ENCODE results near the gene SNRPF. TPM values are rescaled to one million over a fixed set of nuclear protein-coding genes. Genes with fewer than 3 reads are reported as not detected.

SNRPF gene
- total RNA-seq, 1 donor from 2014 or later = 36.9 TPM

DNA sequence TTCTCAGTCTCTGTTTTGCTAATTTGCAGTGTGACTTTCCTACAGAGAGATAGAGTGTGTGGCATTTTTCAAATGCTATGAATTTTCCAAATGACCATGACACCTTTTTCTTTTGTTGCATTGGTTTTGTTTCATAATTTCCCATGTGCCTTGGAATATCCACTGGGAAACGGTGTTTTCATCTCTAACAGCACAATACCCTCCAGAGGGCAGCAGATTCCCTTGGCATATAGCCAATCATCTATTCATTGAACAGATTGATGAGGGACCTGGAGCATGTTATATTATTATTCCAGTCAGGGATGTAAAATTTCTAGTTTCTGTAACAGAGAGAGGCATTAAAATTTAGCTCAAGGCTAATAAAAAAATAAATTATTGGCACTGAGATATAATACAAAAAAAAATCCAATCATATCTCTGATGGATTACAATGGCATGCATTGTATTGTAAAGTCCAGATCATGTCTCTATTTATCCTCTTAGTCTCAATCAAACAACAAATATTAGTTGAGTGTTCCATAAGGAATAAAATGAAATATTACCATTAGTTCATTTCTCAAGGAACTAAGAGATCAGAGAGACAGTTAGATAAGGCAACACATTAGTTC, 38.6 kb upstream of the SNRPF start:
- peak in 1 of 2 experiments; percentile 42 for DNase-seq (ENCODE audit: low spot score in 2 of 2, unreplicated experiment in 2 of 2)
- TF ChIP-seq, protein P1, sequence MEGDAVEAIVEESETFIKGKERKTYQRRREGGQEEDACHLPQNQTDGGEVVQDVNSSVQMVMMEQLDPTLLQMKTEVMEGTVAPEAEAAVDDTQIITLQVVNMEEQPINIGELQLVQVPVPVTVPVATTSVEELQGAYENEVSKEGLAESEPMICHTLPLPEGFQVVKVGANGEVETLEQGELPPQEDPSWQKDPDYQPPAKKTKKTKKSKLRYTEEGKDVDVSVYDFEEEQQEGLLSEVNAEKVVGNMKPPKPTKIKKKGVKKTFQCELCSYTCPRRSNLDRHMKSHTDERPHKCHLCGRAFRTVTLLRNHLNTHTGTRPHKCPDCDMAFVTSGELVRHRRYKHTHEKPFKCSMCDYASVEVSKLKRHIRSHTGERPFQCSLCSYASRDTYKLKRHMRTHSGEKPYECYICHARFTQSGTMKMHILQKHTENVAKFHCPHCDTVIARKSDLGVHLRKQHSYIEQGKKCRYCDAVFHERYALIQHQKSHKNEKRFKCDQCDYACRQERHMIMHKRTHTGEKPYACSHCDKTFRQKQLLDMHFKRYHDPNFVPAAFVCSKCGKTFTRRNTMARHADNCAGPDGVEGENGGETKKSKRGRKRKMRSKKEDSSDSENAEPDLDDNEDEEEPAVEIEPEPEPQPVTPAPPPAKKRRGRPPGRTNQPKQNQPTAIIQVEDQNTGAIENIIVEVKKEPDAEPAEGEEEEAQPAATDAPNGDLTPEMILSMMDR (IDR thresholded peaks at IDR 0.05; ENCODE audit: unreplicated experiment) = no peak
- no peaks in the 10 kb centered on the region for H3K36me3 Mint-ChIP-seq
- H3K4me3 Mint-ChIP-seq = no peak overlapping the region
- H3K9me3 Mint-ChIP-seq = no peaks in the 10 kb centered on the region
- peaks cover 11% of the 10 kb centered on the region for H3K27me3 Mint-ChIP-seq (ENCODE audit: low read depth)
- no peaks in the 10 kb centered on the region for H3K4me1 Mint-ChIP-seq
- H3K27ac Mint-ChIP-seq = no peak overlapping the region

DNA sequence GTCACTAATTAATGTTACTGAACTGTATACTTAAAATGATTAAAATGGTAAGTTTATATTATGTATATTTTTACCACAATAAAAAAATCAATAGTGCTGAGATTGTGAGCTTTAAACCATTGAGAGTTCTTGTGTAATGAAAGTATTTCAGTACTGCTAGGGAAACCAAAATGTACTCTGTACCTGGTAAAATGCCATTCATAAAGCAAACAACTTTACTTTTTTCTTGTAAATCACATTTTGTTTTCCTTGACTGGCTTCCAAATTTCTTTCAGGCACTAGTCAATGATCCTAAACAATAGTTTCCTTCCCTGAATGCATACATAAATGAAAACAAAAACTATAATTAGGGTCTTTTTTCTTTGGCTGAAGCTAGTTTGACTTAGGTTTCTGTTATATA, 29.4 kb upstream of the SNRPF start:
- Mint-ChIP-seq H3K27ac (no peak overlapping the region), H3K36me3 (no peaks in the 10 kb centered on the region), H3K4me1 (no peaks in the 10 kb centered on the region), H3K9me3 (no peaks in the 10 kb centered on the region), H3K27me3 (ENCODE audit: low read depth) (peaks cover 31% of the 10 kb centered on the region), H3K4me3 (no peak overlapping the region)
- DNase-seq (ENCODE audit: low spot score in 2 of 2, unreplicated experiment in 2 of 2) = no peak
- TF ChIP-seq, protein P1 (IDR thresholded peaks at IDR 0.05; ENCODE audit: unreplicated experiment) = no peak

DNA sequence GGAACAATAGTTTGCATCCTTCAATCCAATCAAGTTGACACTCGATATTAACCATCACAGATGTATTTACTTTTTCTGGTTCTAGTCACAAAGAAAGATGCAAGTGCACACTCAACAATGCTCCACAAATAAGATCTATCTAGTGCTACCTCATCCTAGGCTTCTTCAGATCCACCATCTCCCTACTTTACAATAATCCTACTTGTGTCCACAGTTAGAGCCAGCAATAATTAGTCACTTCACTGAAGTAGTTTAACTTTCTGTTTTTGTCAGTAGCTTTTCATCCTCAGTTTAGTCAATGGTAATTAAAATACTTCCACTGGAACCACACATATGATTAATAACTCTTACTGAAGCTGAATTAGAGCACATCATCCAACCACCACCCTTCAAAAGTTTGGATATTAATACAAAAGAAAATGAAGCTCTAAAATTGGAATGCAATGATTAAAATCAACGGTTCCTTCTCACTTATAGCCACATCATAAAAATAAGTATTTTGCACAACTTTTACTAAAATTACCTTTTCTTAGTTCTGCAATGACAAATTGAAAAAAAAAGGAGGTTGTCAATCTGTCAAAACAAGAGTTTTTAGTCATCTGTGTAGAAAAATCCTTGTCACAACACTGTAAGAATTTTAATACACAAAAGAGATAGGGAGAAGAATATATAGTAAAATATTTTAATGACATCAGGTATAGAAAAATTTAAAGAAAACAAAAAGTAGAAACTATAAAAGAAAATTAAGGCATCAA, 28.2 kb upstream of the SNRPF start:
- H3K4me1 Mint-ChIP-seq = no peaks in the 10 kb centered on the region
- H3K4me3 Mint-ChIP-seq = no peak overlapping the region
- TF ChIP-seq, protein P1 (IDR thresholded peaks at IDR 0.05; ENCODE audit: unreplicated experiment) = no peak
- H3K27me3 Mint-ChIP-seq (ENCODE audit: low read depth) = peaks cover 33% of the 10 kb centered on the region
- DNase-seq (ENCODE audit: low spot score in 2 of 2, unreplicated experiment in 2 of 2) = no peak
- H3K36me3 Mint-ChIP-seq = no peaks in the 10 kb centered on the region
- H3K9me3 Mint-ChIP-seq = no peaks in the 10 kb centered on the region
- no peak overlapping the region for H3K27ac Mint-ChIP-seq

DNA sequence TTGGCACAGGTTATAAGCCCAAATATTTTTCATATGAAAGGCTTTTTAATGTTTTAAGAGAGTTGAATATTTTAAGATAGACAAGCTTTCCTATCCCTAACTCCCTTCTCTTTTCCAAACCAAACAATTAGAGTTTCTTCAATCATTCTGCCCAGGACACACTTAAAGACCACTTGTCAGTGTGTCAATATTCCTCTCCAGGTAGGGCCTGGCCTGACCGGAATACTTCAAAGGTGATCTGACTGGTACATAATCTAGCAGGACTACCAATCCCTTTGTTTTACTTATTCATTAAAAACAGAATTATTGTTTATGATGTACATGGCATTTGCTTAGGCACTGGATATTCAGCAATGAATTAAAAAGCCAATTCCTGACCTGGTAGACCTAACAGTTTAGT, 24.2 kb upstream of the SNRPF start:
- Mint-ChIP-seq H3K9me3 (no peaks in the 10 kb centered on the region), H3K27me3 (ENCODE audit: low read depth) (peaks cover 46% of the 10 kb centered on the region), H3K36me3 (no peaks in the 10 kb centered on the region), H3K4me1 (peaks cover 16% of the 10 kb centered on the region), H3K27ac (no peak overlapping the region), H3K4me3 (no peak overlapping the region)
- TF ChIP-seq, protein P1 (IDR thresholded peaks at IDR 0.05; ENCODE audit: unreplicated experiment) = no peak
- no peak for DNase-seq (ENCODE audit: low spot score in 2 of 2, unreplicated experiment in 2 of 2)

DNA sequence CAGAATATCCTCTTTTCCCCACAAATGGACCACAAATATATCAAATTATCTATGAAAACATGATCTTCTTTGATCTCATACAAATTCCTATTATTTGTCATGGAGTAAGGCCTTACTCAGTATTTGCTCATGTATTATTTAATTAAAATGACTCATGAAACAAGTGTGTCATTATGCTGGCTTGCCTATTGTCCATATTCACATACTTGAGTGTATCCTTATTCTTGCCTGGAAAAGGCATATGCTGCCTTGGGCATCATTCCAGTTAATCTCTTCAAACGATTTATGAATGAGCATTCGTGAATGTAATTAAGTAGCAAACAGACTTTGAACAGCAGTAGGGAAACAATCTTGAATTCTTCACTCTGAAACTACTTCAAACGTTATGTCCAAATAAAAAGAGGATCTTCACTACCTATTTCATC, 22.6 kb upstream of the SNRPF start:
- no peak overlapping the region for H3K4me3 Mint-ChIP-seq
- TF ChIP-seq, protein P1 (IDR thresholded peaks at IDR 0.05; ENCODE audit: unreplicated experiment) = no peak
- H3K27ac Mint-ChIP-seq = peak overlapping the region; percentile 18
- no peaks in the 10 kb centered on the region for H3K36me3 Mint-ChIP-seq
- H3K4me1 Mint-ChIP-seq = peaks cover 16% of the 10 kb centered on the region
- no peaks in the 10 kb centered on the region for H3K9me3 Mint-ChIP-seq
- H3K27me3 Mint-ChIP-seq (ENCODE audit: low read depth) = peaks cover 33% of the 10 kb centered on the region
- no peak for DNase-seq (ENCODE audit: low spot score in 2 of 2, unreplicated experiment in 2 of 2)

Data from mesothelial cell of epicardium (in vitro differentiated cells).